Embryonic facial prominence (tissue), 1 donor: Measurements from ENCODE around the gene NANOG.
"Not testable (repeated sequence)": the region's sequence is repeated elsewhere in the genome, so short reads cannot be mapped to it uniquely, and the experiment has no call there.

Source experiments
- DNase-seq: peaks from one replicate; pipeline ENCODE4 v3.0.0-alpha.2; 2016; ENCODE audit errors: extremely low spot score

Gene NANOG

GRCh38 chr12:7788884-7789528 is at the start of gene NANOG:
NANOG (plus strand) TSS chr12:7789402; CDS start chr12:7789615, 213 bp downstream.
- DNase-seq, result not testable (repeated sequence)

GRCh38 chr12:7747246-7747645 is 42.0 kb upstream of the NANOG start, which contains the start of gene CLEC4C:
CLEC4C (minus strand) TSS chr12:7747375; CDS start chr12:7747348, 27 bp downstream.
- no peak for DNase-seq

- no peak for DNase-seq
Observed at GRCh38 chr12:7748852-7749251, 40.4 kb upstream of the NANOG start.

GRCh38 chr12:7749442-7749841 is 39.8 kb upstream of the NANOG start:
- no peak for DNase-seq

GRCh38 chr12:7750350-7750749 is 38.9 kb upstream of the NANOG start:
- DNase-seq, result no peak

GRCh38 chr12:7751394-7751793 is 37.8 kb upstream of the NANOG start:
- no peak for DNase-seq

- not testable (repeated sequence) for DNase-seq
Observed at GRCh38 chr12:7751941-7752922, 37.0 kb upstream of the NANOG start.

GRCh38 chr12:7755668-7756067 is 33.5 kb upstream of the NANOG start:
- not testable (repeated sequence) for DNase-seq

- DNase-seq, result no peak
Observed at GRCh38 chr12:7756993-7757392, 32.2 kb upstream of the NANOG start.

- no peak for DNase-seq
Observed at GRCh38 chr12:7758766-7759140, 30.4 kb upstream of the NANOG start.

- DNase-seq, result no peak
Observed at GRCh38 chr12:7769999-7770398, 19.2 kb upstream of the NANOG start.

- DNase-seq, result no peak
Observed at GRCh38 chr12:7781274-7781673, 7.9 kb upstream of the NANOG start.

GRCh38 chr12:7782055-7782454 is 7.1 kb upstream of the NANOG start:
- DNase-seq, result no peak

GRCh38 chr12:7783433-7783832 is 5.8 kb upstream of the NANOG start:
- not testable (repeated sequence) for DNase-seq

- DNase-seq, result no peak
Observed at GRCh38 chr12:7784701-7785100, 4.5 kb upstream of the NANOG start.

GRCh38 chr12:7787574-7788293 is 1.5 kb upstream of the NANOG start:
- no peak for DNase-seq

- no peak for DNase-seq
Observed at GRCh38 chr12:7788294-7788660, 925 bp upstream of the NANOG start.

- no peak for DNase-seq
Observed at GRCh38 chr12:7793211-7793610, 4.0 kb downstream of the NANOG start.

GRCh38 chr12:7797269-7797668 is 8.1 kb downstream of the NANOG start:
- not testable (repeated sequence) for DNase-seq

GRCh38 chr12:7797698-7798398 is 8.6 kb downstream of the NANOG start:
- DNase-seq, result no peak

GRCh38 chr12:7798750-7799308 is 9.6 kb downstream of the NANOG start:
- not testable (repeated sequence) for DNase-seq
